GM18867 (cell line): ENCODE results near the gene ARTN.

Source experiments
- ATAC-seq: cut with Tn5 transposase; IDR thresholded peaks from one replicate; pipeline ENCODE4 v1.9.1; 2021; ENCODE audit warnings: mild to moderate bottlenecking, moderate library complexity; ENCODE audit not compliant: unreplicated experiment

Gene ARTN

GRCh38 chr1:43947061-43947873, 13.7 kb downstream of the ARTN start:
- no peak for ATAC-seq

GRCh38 chr1:43947874-43948437, 14.4 kb downstream of the ARTN start:
- ATAC-seq, result no peak

- ATAC-seq, result no peak
Observed at GRCh38 chr1:43949678-43950077, 16.1 kb downstream of the ARTN start.

GRCh38 chr1:43951021-43951985, 17.7 kb downstream of the ARTN start:
- no peak for ATAC-seq

GRCh38 chr1:43952731-43953346, 19.2 kb downstream of the ARTN start:
- ATAC-seq, result no peak

GRCh38 chr1:43953361-43953760, 19.8 kb downstream of the ARTN start:
- no peak for ATAC-seq

- ATAC-seq, result no peak
Observed at GRCh38 chr1:43954036-43954435, 20.4 kb downstream of the ARTN start.

GRCh38 chr1:43956234-43956633, 22.6 kb downstream of the ARTN start:
- ATAC-seq, result no peak

GRCh38 chr1:43957407-43958040, 23.9 kb downstream of the ARTN start:
- no peak for ATAC-seq

GRCh38 chr1:43958351-43959255, 25.0 kb downstream of the ARTN start:
- ATAC-seq, result no peak

GRCh38 chr1:43960798-43961197, 27.2 kb downstream of the ARTN start:
- no peak for ATAC-seq

- no peak for ATAC-seq
Observed at GRCh38 chr1:43961692-43962091, 28.1 kb downstream of the ARTN start.

- ATAC-seq, result no peak
Observed at GRCh38 chr1:43962324-43962723, 28.7 kb downstream of the ARTN start.

GRCh38 chr1:43963006-43963405, 29.4 kb downstream of the ARTN start:
- no peak for ATAC-seq

- no peak for ATAC-seq
Observed at GRCh38 chr1:43963890-43964289, 30.3 kb downstream of the ARTN start.

- ATAC-seq, result no peak
Observed at GRCh38 chr1:43965316-43965715, 31.7 kb downstream of the ARTN start.

- no peak for ATAC-seq
Observed at GRCh38 chr1:43968348-43968948, 34.8 kb downstream of the ARTN start.

GRCh38 chr1:43969416-43969745, 35.8 kb downstream of the ARTN start:
- ATAC-seq, result peak; percentile 3

GRCh38 chr1:43969746-43970466, 36.3 kb downstream of the ARTN start, which contains the start of gene DPH2:
DPH2 (plus strand) TSS chr1:43970010; CDS start chr1:43970176, 166 bp downstream.
- peak; percentile 77 for ATAC-seq
